GM19395 (cell line): ENCODE measurements around the gene TESK2.

Experiments used
- ATAC-seq: cut with Tn5 transposase; IDR thresholded peaks from one replicate; pipeline ENCODE4 v1.9.1; 2021; ENCODE audit warnings: mild to moderate bottlenecking, moderate library complexity; ENCODE audit not compliant: unreplicated experiment

TESK2 gene

DNA sequence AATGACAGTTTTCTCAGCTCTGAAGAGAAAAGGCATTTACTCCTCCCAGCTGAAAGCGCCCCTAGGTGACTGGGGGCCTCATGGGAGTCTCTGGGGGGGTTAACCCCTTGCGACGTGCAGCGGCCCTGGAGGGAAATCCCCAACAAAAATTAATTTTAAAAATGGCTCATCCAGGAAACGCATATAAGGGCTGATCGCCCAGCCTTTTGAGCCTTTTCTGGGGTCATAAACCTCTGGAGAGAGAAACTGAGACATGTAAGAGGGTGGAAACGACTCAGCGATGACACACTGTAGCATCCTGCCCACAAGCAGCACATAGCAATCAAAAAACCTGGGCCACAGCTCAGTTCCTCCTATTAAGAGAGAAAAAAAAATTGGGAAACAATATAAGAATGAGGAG lies 184.6 kb downstream of the TESK2 start:
- no peak for ATAC-seq

DNA sequence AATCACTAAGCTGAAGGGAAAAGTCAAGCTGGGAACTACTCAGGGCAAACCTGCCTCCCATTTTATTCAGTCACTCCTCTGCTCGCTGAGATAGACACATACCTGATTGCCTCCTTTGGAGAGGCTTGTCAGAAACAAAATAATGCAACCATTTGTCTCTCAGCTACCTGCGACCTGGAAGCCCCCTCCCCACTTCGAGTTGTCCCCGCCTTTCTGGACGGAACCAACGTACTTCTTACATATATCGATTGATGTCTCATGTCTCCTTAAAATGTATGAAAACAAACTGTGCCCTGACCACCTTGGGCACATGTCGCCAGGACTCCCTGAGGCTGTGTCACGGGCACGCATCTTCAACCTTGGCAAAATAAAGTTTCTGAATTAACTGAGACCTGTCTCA lies 185.7 kb downstream of the TESK2 start:
- ATAC-seq: no peak

DNA sequence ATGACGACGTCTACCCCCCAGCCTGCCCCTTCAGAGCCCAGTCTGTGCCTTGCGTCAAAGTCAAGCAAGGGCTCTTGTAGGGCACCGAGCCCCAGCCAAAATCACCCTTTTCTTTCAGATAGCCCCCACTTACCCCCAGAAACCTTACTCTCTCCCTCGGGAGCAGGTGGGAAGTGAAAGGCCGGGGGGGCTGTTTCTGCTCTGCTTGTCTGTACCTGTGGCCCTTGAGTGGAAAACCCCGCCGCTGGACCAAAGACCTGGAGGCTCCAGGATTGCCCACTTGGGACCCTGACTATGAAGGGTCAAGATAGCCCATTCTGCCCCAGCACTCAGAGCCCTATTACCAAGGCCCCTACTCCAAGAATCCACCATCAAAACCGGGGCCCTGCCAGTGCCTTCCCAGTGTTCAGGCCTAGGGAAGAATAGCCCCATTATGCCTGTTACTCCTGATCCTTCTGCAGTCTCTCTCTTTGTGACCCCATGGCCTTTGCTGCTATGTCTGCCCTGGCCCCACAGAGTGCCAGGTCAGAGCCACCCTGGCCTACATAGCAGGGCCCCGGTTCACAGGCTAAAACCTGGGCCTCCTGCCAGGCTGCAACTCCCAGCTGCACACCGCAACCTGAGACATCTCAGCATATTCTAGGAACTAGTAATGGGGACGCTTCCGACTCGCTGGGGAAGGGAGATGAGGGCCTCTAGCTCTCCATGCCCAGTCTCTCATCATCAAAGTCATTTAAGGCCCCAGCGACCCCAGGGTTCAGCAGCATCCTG lies 186.5 kb downstream of the TESK2 start:
- ATAC-seq: peak; percentile 3

DNA sequence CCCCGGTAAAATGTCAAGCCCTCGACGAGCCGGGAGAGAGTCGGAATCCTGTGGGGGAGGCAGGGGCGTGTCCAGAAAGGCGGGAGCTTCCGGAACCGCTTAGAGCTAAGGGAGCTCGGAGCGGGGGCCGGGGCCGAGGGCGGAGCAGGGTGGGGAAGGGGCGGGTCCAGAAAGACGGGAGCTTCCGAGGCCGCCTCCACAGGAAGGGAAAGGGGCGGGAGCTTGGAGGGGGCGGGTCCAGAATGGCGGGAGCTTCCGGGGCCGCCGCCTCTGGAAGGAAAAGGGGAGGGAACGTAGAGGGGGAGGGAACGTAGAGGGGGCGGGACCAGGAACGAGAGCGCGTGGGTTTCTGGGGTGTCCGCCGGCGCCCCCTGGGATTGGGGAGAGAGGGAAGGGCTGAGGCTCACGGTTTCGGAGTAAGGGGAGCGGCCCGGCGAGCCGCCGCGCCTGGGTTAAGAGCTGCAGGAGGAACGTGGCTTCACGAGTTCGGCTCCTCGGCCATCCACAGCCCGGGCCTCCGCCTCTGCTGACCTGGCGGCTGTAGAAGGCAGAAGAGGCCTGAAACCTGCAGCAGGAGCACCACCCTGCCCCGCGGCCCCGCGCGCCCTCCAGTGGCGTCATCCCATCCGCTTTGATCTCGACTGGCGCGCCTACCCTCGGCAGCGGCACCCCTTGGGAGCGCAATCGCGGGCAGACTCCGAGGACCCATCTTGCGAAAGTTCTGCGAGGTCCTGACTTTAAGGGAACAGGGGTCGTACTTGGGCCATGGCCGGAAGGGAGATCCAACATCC lies 187.2 kb downstream of the TESK2 start:
- ATAC-seq: peak; percentile 69

DNA sequence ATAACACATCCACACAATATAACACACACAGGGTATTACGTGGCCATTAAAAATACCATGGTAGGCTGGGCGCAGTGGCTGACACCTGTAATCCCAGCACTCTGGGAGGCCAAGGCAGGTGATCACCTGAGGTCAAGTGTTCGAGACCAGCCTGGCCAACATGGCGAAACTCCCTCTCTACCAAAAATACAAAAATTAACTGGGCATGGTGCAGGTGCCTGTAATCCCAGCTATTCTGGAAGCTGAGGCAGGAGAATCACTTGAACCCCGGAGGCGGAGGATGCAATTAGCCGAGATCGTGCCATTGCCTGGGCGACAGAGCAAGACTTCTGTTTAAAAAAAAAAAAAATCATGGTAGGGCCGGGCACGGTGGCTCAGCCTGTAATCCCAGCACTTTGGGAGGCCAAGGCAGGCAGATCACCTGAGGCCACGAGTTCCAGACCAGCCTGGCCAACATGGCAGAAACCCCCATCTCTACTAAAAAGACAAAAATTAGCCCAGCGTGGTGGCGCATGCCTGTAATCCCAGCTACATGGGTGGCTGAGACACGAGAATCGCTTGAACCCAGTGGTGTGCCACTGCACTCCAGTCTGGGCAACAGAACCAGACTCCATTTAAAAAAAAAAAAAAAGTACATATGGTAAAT lies 188.3 kb downstream of the TESK2 start:
- no peak for ATAC-seq

DNA sequence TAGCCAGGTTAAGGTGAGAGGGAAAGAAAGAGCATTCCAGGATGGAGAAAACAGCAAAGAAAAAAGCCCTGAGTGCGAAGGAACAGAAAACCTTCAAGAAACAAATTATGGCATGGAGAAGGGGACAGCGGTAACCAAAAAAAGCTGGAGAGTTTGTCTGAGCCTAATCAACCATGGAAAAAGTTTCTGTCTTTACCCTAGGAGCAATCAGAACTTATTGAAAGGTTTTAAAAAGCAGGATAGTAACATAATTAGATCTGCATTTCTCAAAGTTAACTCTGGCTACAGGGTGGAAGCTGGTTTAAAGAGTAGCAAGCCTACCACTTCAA lies 190.3 kb downstream of the TESK2 start:
- no peak for ATAC-seq

DNA sequence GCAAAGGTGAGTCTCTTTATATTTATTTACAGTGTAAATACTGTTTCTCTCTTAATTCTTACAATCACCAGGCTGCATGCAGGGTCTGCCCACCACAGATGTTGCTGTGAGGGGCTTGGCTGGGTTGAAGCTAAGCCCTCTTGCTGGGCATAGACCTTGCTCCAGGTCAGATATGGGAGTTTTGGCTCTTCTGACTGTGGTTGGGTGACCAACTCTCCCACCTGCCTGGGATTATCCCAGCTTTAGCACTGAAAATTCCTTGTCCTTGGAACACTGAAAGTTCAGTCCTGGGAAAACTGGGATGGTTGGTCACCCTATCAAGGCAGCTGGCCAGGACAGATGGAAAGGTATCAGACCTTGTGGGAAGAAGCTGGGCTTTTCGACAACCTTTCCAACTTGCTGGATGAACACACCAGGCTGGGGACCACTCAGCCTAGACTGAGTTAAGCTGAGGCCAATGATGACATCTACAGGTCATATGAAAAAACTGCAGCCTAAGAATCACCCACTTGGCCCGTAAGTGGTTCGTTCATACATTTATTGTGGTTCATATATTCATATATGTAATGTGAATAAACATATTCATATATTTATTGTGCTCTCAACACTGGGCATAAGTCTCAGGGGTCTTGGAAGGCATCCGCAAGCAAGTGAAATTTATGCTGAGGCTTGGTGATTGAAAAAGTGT lies 190.8 kb downstream of the TESK2 start:
- ATAC-seq: no peak

DNA sequence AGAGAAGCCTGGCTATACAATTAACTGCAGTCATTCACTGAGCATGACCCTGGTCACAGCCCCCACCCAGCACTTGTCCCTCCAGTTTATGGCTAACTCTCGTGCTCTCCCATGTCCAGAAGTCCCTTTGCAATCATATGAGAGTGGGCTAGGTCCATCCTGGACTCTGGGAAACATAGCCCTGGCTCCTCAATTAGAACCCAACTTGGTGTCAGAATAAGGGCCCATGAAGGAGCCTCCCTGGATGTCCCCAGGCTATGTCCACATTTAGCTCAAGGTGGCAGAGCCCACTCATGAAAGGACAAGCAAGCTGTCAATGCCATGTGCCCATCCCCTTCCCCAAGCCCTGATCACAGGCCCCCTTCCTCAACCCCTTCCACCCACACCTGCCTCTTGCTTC lies 191.7 kb downstream of the TESK2 start:
- ATAC-seq: no peak

DNA sequence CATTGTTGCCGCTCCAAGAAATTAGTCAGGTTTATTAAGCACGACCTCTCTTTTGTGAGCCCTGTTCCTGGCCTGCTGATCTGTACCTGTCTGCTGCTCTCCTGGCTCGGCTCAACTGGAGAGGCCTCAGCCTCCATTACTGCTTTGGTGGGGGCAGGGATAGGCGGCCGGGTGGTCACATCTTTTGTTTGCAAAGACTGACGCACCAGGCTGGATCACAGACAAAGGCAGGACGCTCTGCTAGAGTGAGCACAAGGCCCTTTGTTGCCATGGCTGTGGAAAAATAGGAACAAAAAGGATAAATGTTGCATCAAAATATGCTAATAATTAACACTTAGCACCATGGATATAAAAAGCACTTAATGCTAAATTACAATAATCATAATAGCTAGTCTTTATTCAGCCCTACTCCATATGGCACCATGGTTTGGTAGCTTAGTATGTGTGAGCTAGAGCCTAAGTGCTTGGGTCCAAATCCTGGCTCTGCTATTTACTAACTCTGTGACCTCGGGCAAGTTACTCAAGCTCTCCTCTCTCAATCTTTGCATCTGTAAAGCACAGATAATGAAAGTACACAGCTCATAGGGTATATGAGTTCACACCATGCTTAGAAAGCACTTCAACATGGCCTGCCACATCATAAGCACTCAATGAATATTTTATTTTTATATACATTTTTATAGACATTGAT lies 193.2 kb downstream of the TESK2 start:
- no peak for ATAC-seq
